ENCODE results near the gene PCSK9.

The PCSK9 gene

DNA sequence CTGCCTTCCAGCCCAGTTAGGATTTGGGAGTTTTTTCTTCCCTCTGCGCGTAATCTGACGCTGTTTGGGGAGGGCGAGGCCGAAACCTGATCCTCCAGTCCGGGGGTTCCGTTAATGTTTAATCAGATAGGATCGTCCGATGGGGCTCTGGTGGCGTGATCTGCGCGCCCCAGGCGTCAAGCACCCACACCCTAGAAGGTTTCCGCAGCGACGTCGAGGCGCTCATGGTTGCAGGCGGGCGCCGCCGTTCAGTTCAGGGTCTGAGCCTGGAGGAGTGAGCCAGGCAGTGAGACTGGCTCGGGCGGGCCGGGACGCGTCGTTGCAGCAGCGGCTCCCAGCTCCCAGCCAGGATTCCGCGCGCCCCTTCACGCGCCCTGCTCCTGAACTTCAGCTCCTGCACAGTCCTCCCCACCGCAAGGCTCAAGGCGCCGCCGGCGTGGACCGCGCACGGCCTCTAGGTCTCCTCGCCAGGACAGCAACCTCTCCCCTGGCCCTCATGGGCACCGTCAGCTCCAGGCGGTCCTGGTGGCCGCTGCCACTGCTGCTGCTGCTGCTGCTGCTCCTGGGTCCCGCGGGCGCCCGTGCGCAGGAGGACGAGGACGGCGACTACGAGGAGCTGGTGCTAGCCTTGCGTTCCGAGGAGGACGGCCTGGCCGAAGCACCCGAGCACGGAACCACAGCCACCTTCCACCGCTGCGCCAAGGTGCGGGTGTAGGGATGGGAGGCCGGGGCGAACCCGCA lies at the start of gene PCSK9:
TSS of gene PCSK9 (plus strand) at position 207 of the 741 bp plus-strand sequence. CDS start at position 497, 290 bp downstream.
- no peak for DNase-seq (ENCODE audit: low read depth)

GRCh38 chr1:54989968-54990810 lies 49.2 kb upstream of the PCSK9 start:
- DNase-seq (ENCODE audit: low read depth): no peak

DNA sequence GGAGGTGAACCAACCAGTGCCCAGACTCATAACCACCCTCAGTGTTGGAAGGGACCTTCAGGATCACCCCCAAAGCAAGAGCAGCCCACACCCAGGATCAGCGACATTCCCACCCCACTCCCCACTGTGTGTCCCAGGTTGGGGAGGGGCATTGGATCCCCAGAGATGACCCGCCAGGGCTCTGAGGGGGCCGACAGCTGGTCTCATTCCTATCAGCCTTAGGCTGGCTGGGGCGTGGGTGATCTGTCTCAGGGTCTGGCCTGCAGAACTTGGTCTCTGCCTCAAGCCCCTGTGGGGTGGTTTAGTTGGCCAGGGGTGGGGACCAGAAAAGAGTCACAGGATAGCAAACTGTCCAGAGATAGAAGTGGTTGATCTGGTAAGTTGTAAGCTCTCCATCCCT lies 48.4 kb upstream of the PCSK9 start:
- DNase-seq (ENCODE audit: low read depth): no peak

DNA sequence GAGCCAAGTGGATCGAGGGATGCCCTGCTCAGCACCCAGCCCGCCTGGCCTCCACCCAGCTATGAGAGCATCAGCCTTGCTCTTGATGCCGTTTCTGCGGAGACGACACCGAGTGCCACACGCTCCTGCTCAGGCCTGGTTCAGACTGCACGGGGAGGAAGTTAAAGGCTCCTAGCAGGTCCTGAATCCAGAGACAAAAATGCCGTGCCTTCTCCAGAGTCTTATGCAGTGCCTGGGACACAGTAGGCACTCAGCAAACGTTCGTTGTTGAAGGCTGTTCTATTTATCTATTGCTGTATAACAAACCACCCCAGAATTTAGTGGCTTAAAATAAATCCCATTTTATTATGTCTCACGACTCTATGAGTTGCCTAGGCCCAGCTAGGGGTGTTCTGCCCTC lies 47.4 kb upstream of the PCSK9 start:
- no peak for DNase-seq (ENCODE audit: low read depth)

DNA sequence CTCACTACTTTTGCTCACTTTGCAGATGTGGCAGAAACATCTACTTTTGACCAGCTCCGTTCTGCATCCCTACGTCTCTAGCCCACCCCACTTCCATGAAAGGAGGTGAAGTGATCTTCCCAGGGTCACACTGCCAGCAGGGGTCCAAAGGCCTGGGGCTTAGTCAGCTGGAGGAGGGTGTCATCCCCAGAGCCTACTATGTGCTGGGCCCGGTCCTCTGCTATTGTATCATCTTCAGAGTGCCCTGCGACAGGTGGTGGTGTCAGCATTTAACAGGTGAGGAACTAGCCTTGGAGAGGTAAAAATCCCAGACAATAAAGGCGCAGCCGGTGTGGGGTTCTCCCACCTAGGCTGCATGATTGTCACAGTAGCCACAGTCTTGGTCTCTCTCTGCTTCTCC lies 46.2 kb upstream of the PCSK9 start:
- no peak for DNase-seq (ENCODE audit: low read depth)

DNA sequence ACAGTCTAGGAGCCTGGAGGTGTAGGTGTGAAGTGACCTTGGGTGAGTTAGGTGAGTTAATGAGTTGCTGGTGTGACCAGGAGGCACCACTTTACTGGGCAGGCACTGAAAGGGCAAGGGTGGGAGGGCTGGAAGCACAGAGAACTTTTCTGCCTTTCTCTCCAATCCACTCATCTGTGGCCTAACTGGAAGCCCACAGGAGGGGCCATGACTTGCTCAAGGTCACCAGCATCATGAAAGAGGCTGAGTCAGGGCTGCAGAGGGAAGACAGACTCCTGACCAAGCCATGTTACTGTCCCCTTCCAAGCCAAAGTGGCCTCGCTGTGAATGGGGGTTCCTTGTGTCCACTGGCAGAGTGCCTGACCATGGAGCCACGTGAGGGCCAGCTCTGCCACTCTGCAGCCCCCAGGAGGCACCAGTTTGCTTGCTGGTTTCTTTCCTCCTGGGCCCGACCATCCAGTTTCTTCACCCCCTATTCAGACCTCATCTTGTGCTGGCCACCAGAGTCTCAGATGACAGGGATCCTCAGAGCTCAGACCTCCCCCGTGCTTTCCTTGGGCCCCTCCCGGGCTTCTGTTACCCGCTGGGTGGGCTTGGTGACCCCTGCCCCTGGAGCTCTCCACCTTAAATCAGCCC lies 44.9 kb upstream of the PCSK9 start:
- DNase-seq (ENCODE audit: low read depth): no peak

DNA sequence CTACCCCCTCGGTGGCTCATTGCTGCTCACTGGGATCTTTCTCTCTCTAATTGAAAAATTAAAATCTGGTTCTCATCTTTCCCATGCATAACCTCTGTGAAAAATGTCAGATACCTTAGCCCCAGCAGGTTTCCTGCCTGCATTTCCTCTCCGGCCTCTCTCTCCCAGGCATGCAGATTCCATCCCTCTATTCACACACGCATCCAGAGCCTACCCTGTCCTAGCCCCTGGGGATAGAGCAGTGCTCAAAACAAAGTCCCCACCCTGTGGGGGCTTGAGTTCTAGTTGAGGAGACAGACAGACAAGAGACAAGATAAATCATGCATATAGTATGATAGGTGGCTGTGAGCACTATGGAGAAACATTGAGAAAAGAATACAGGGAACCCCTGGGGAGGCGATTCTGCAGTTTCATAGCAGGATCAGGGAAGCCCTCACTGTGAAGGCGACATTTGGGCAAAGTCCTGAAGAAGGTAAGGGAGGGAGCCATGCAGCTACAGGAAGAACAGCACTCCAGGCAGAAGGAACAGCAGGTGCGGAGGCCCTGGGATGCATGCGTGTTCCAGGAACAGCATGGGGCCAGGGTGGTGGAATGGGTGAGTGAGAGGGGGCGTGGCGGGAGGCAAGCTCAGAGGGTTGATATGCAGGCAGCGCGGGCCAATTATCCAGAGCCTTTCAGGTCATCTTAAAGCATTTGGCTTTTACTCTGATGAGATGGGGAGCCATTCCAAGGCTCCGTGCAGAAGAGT lies 44.2 kb upstream of the PCSK9 start:
- DNase-seq (ENCODE audit: low read depth): no peak

DNA sequence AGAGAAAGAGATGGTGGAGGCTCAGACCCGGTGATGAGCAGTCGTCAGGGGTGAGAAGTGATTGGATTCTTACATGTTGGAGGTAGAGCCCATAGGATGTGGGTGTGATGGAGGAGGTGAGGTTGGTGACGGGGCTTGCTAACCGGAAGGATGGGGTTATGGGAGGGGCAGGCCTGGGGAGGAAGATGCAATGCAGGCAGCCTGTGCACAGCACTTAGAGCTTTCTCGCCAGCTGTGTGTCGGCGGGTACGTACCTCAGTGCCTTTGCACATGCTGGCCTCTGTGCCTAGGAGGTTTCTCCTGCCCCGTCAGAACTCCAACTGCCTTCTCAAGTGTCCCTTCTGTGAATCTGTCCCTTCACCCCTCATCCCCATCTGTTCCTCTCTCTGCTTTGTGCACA lies 43.5 kb upstream of the PCSK9 start:
- peak; percentile 39 for DNase-seq (ENCODE audit: low read depth)

- DNase-seq (ENCODE audit: low read depth): peak; percentile 59
These were observed 42.9 kb upstream of the PCSK9 start for GRCh38 chr1:54996359-54996868.

DNA sequence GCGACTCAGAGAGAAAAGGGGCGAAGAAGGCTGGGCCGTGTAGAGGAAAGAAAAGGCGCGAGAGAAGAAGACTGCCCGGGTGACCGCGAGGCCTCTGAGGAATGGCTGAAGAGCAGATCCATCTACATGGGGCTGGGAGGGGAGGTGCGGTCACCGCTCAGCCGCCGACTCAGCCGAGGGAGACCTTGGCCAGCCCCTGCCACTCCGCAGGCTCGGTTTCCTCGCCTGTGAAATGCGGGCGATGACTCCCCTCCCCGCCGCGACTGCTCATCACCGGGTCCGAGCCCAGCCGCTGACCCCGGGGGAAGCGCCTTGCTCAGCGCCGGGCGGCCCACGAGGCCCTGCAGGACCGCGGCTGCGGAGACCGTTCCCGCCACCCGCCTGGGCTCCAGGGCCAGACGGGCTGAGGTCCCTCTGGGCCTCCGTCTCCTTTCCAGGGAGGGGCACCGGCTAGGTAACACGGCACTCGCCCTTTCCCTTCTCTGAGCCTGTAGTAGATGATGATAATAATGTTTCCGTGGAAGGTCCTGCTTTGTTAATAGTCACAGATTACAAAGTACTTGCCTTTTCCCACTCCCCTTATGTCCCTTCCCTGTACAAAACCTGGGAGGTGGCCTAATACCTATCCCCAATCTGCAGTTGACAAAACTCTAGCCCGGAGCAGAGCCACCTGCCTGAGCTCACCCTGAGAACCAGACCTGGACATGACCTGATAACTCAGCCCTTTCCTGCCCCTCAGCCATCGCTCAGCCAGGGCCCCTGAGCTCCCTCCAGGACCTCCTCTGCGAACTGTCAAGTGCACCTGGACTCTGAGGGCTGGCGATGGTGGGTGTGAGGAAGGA lies 42.3 kb upstream of the PCSK9 start:
- no peak for DNase-seq (ENCODE audit: low read depth)

DNA sequence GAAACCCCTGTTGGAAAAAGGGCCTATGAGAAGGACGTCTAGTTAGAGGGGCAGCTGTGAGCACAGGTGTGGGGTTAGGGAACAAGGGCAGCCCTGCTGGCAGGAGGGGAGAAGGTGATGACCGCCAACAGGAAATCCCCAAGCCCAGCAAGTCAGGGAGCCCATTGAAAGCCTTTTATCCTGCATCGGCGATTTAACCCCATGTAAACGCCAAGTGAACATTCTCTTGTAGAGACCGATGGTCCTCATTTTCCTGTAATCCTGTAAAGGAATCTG lies 41.7 kb upstream of the PCSK9 start:
- DNase-seq (ENCODE audit: low read depth): no peak

DNA sequence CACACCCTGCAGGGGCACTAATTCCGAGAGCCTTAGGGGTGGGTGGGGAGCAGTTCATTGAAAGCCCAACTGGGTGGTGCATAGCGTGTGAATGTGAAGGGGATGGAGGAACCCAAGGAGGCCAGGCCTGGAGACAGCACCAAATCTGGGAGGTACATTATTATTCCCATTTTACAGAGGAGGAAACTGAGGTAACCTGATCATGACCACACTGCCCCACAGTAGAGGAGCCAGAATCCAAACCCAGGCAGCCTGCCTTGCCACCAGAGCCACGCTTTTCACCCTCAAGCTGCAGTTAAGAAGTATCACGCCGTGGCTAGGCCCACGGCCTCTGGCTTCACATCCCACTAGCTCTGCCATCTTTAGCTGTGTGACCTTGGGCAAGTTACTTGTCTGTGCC lies 41.2 kb upstream of the PCSK9 start:
- DNase-seq (ENCODE audit: low read depth): no peak

- no peak for DNase-seq (ENCODE audit: low read depth)
These were observed 40.7 kb upstream of the PCSK9 start, which contains the start of gene BSND for GRCh38 chr1:54998677-54999076. TSS of gene BSND (plus strand) at chr1:54998933. CDS start at chr1:54999187, 254 bp downstream.

GRCh38 chr1:55000110-55001085 lies 39.0 kb upstream of the PCSK9 start:
- DNase-seq (ENCODE audit: low read depth): no peak

GRCh38 chr1:55001311-55001710 lies 38.0 kb upstream of the PCSK9 start:
- DNase-seq (ENCODE audit: low read depth): no peak

DNA sequence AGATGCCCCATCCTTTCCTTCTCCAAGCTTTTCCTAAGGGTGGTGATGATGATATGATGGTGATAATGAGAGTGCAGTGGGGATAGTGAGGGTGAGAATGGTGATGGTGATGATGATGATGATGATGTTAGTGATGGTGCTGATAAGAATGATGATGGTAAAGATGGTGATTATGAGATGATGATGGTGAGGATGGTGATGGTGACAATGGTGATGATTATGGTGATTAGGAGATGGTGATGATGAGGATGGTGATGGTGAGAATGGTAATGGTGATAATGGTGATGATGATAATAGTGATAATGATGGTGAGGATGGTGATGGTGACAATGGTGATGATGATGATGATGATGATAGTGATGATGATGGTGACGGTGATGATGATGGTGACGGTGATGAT lies 36.7 kb upstream of the PCSK9 start:
- no peak for DNase-seq (ENCODE audit: low read depth)

- no peak for DNase-seq (ENCODE audit: low read depth)
These were observed 33.8 kb upstream of the PCSK9 start for GRCh38 chr1:55005351-55006140.

DNA sequence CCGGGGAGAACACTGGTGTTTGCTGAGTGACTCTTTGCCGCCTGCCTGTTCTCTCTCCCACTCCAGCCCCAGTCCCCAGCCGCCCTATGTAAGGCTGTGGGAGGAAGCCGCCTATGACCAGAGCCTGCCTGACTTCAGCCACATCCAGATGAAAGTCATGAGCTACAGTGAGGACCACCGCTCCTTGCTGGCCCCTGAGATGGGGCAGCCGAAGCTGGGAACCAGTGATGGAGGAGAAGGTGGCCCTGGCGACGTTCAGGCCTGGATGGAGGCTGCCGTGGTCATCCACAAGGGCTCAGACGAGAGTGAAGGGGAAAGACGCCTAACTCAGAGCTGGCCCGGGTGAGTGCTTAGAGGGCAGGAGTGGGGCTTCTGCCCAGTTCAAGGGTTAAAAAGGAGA lies 32.4 kb upstream of the PCSK9 start:
- no peak for DNase-seq (ENCODE audit: low read depth)

- no peak for DNase-seq (ENCODE audit: low read depth)
These were observed 31.7 kb upstream of the PCSK9 start for GRCh38 chr1:55007625-55008024.
